EL (cell line): ENCODE results near the gene RNF20.
"Not testable (repeated sequence)": the region's sequence is repeated elsewhere in the genome, so short reads cannot be mapped to it uniquely, and the experiment has no call there.

Source experiments
- DNase-seq: peaks from one replicate; pipeline ENCODE4 v3.0.0-alpha.2; 2016

Gene RNF20

DNA sequence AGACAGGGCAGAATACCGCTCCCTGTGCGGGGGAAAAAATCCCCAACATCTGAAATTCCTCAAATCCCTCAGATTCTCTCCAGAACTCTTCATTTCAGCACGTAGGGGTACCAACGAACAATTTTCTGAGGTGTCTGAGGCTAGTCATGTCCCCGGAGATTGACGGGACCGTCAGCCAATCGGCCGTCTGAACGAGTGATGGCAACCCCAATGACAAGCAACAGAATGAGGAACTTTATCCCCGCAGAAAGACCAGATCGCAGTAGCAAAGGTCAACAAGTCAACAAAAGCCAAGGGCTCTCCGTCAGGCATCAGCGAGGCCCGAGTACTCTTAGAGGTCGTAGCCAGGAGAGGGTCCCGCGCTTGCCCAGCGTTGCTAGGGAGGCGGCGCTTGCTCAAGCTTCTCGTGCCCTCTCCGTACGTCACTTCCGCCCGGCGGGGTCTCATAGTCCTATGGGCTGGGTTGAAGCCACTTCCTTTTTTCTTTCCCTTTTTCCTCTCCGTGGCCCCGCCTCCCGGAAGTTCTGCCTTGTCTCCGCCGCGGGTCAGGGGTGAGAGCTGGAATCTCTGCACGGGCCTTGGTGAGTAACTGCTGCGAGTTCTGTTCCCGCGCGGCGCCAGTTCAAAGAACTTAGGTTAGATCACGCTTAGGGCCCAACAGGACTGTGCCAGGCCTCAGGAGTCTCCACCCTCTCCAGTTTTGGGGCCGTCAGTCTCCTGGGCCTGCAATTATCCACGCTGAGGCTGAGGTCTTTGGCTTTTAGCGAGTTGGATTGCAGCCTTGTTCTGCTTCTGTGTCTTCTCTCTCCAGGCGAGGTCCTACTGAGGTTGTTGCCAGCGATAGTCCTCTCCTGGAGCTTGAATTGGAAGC lies at the start of gene RNF20:
TSS of gene RNF20 (plus strand) at position 520 of the 871 bp plus-strand sequence. CDS start 1,571 bp downstream, outside the sequence.
- DNase-seq, result peak; percentile 100

- DNase-seq, result no peak
Measured at GRCh38 chr9:101484046-101484445, 49.6 kb upstream of the RNF20 start.

DNA sequence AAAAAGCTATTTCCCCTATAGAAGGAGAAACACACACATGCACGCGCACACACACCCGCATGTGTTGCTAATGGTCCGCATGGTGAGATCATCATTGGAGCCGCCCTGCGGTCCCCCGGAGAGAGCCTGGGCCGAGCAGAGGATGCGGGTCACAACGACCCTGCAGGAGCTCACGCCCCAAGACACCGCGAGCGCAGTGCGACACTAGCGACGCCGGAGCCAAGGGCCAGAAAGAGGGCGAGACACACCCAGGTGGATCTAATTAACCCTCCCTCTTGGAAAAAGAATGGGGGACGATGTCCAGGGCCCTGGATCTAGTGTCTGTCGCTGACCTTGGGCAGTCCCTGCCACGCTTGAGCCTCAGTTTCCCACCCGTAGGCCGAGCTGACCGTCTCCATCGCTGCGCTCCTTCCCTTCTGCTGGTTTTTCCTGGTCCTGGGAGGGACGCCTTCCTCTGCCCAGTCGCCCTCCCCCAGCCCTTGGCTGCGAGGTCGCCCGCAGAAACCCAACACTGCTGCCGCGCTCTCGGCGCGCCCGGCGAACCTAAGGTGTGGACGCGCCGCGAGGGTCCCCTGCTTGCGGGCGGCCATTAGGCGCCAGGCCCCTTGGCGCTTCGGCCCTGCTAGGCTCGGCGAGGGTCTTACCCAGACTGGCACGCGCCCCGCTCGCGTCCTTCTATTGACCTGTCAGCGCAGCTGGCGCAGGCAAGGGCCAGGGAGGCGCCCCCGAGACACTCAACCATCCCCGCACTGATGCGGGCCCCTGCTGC lies 47.5 kb upstream of the RNF20 start:
- peak; percentile 56 for DNase-seq

- DNase-seq, result peak; percentile 73
Measured at GRCh38 chr9:101486693-101487442, 46.8 kb upstream of the RNF20 start.

DNA sequence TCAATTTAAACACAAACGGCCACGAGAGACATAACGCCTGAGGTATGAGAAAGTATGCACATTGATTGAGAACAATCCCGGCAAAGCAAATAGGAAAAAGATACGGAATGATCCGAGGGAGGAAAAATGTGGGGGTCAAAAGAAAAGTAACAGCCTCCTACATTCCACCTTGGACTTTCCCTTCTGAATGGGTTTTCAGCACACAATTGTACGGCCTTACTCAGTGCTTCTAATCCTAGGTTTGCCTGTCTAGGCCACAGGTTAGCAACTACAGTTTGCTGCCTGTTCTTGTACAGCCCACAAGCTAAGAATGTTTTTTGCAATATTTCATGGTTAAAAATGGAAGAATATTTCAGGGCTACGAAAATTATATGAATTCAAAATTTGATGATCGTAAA lies 46.2 kb upstream of the RNF20 start:
- DNase-seq, result no peak

- DNase-seq, result peak; percentile 61
Measured at GRCh38 chr9:101495810-101496209, 37.8 kb upstream of the RNF20 start.

DNA sequence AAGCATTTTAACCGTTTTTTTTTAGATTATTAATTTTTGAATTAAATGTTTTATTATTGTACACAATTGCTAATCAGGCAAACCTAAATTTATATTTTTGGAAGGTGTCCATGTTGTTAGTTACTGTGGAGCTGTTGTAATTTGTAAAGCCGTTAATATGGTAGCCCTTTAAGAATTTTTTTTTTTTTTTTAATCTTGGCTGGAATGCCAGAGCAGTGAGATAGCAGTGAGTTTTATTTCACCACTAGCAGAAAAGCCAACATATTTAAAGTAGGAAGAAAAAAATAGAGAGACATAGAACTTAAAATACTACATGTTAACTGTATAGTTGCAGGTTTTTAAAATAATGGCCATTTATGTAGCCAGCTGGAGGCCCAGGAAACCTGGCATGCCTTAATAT lies 35.3 kb upstream of the RNF20 start:
- DNase-seq, result no peak

- no peak for DNase-seq
Measured at GRCh38 chr9:101504188-101504587, 29.5 kb upstream of the RNF20 start.

DNA sequence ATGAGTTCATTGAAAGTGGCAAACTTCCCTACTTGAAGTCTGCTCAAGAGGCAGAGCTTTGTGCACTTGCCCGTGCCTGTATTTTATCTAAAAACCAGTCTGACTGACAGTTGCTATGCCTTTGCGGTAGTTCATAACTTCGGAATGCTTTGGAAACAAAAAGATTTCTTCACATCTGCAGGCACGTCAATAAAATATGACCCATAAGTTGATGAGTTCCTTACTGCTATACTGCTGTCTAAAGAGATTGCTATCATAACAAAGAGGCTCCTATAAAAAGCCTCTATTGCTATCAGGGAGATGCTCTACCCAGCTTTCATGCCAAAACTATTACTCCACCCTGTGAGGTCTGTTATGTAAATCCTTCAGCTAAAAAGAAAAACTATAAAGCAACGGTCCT lies 25.4 kb upstream of the RNF20 start:
- peak; percentile 86 for DNase-seq

- peak; percentile 31 for DNase-seq
Measured at GRCh38 chr9:101509572-101509971, 24.1 kb upstream of the RNF20 start.

DNA sequence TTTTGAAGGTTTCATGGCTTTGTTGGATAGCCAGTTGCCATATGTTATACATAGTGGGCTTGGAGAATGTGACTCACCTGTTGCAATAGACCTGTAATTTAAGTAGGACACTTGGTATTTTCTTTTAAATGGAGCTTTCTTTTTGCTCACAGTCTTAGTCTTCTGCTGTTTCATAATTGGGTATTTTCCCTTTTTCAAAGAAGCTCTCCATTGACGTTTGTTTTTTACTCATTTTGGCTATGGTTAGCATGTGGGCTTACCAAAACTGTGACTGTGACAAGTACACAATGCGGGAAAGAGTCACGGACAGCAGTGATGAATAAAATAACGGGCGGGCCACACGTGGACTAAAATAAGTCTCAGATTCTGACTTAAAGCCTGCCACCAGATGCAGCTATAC lies 23.2 kb upstream of the RNF20 start:
- DNase-seq, result no peak

GRCh38 chr9:101511009-101511408 lies 22.6 kb upstream of the RNF20 start:
- no peak for DNase-seq

DNA sequence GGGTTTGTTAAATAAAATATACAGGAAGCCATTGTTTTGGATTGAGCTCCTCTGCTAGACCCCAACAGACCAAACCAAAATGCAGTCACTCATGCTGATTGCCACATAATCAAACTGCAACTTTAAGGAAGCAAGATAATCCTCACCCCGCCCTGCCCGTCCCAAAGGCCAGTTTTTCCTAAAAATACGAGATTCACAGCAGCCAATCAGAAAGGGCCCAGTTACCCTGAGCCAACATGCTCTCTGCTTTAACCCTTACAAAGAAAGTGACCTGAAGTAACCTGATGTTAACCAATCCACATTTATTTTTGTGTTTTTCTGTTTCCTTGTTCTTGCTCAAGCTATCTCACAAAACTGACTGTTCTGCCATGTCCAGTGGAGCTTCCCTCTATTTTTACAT lies 21.5 kb upstream of the RNF20 start:
- DNase-seq, result no peak

DNA sequence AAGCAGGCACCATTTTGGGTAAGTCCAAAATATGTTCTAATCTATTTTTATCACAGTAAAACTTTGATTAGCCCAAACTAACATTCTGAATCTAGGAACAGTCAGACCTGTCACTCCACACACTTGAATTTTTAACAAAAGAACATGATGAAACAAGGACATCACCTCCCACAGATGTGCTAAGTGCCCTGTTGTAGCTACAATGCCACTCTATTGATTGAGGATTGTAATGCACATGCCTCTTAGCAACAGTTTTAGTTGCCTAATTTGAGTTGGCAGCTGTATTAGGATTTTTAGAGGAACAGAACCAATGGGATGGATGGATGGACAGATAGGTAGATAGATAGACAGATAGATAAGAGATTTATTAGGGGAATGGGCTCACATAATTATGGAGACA lies 20.3 kb upstream of the RNF20 start:
- no peak for DNase-seq

DNA sequence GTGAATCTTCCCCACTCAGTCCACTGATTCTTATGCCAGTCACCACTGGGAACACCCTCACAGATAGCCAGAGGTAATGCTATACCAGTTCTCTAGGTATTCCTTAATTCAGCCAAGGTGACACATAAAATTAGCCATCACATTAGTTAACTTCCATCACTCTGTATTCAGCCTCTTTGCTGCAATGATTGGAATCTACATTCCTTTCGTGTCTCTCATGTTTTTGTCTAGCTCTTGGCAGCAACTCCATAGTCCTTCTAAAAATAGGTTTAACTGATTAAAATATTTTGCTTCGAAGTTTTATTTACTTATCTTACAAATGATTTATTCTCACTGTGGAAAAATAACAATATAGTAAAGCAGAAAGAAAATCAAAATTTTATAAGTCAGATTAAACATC lies 19.6 kb upstream of the RNF20 start:
- peak; percentile 81 for DNase-seq

- DNase-seq, result no peak
Measured at GRCh38 chr9:101516655-101517054, 17.0 kb upstream of the RNF20 start.

DNA sequence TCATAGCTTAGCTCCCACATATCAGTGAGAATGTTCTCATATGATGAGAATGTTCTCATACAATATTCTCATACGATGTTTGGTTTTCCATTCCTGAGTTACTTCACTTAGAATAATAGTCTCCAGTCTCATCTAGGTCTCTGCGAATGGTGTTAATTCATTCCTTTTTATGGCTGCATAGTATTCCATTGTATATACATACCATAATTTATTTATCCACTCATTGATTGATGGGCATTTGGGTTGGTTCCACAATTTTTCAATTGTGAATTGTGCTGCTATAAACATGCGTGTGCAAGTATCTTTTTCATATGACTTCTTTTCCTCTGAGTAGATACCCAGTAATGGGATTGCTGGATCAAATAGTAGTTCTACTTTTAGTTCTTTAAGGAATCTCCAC lies 15.2 kb upstream of the RNF20 start:
- not testable (repeated sequence) for DNase-seq

DNA sequence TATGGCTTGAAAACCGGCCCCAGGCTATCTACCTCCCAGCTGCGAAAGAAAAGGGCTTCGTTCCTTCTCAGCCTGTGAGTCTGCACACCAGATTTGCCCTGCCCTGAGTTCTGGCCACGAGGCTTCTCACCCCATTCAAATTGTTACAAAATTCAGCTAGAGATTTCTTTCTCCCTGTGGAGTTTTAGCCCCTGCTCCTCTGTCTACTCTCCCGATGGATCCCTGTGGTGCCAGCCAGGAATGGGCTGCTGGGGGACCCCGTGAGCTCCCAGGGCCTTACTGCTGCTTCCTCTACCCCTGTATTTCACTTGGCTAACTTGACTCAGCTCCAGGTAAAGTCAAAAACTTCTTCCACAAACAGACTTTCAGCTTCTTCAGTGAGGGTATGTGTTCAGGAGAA lies 9.3 kb upstream of the RNF20 start:
- no peak for DNase-seq

DNA sequence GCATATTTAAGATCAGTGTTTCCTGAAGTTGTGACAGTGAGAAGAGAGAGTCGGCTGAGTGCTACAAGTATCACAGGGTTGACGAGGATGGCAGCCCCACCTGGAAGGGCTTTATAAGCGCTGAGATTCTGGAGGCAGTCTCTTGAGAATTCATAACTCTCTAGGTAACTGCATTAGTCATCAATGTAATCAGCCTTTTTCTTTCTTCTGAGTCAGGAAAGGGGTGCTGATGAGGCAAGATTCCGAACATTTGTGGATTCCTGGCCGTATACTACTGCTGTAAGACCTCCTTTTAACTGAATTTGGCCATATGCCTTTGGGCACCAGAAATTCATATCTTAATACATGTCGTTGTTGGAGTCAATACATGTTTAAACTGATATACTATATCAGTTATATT lies 6.6 kb upstream of the RNF20 start:
- DNase-seq, result peak; percentile 23

GRCh38 chr9:101528015-101528414 lies 5.6 kb upstream of the RNF20 start:
- DNase-seq, result no peak

GRCh38 chr9:101530076-101530711 lies 3.5 kb upstream of the RNF20 start:
- DNase-seq, result peak; percentile 79

- peak; percentile 65 for DNase-seq
Measured at GRCh38 chr9:101536351-101536750, 2.7 kb downstream of the RNF20 start.

DNA sequence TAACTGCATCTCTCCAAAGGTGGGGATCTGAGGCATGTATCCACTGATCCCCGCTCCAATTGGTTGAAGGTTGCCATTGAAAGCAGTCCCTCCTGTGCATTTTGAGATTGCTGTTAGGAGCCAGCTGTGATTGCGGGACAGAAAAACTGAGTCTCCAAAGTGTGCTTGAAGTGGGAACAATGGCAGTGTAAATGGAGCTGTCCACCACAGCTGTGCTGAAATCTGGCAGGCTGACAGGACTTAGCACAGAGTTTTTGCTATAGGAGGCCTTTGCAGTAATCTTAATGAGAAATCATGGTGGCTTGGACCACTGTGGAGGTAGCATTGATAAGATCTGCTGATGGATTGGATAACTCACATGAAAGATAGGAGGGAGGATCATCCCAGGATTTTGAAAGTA lies 3.3 kb downstream of the RNF20 start:
- DNase-seq, result peak; percentile 34
